Measurements from ENCODE around the gene PLEKHA7.
"Not testable (repeated sequence)": the region's sequence is repeated elsewhere in the genome, so short reads cannot be mapped to it uniquely, and the experiment has no call there.

Gene PLEKHA7

GRCh38 chr11:16925561-16926065 lies 88.6 kb downstream of the PLEKHA7 start:
- no peaks in the 10 kb centered on the region for H3K27me3 ChIP-seq (ENCODE audit: control insufficient read depth, insufficient read depth, low read length)
- no peaks in the 10 kb centered on the region for H3K36me3 ChIP-seq (ENCODE audit: control insufficient read depth, insufficient read depth, low read length)
- H3K4me3 ChIP-seq (ENCODE audit: low read length) = peak overlapping the region; percentile 44
- peaks cover 51% of the 10 kb centered on the region for H3K4me1 ChIP-seq (ENCODE audit: control insufficient read depth, insufficient read depth, low read length)
- peak overlapping the region; percentile 24 for H3K9ac ChIP-seq (ENCODE audit: low read length)
- no peaks in the 10 kb centered on the region for H3K9me3 ChIP-seq (ENCODE audit: control insufficient read depth, low read length)

- peaks cover 55% of the 10 kb centered on the region for H3K4me1 ChIP-seq (ENCODE audit: control insufficient read depth, insufficient read depth, low read length)
- peak overlapping the region; percentile 44 for H3K4me3 ChIP-seq (ENCODE audit: low read length)
- no peaks in the 10 kb centered on the region for H3K36me3 ChIP-seq (ENCODE audit: control insufficient read depth, insufficient read depth, low read length)
- H3K27me3 ChIP-seq (ENCODE audit: control insufficient read depth, insufficient read depth, low read length) = no peaks in the 10 kb centered on the region
- H3K9ac ChIP-seq (ENCODE audit: low read length) = peak overlapping the region; percentile 56
- H3K9me3 ChIP-seq (ENCODE audit: control insufficient read depth, low read length) = no peaks in the 10 kb centered on the region
These were observed 89.2 kb downstream of the PLEKHA7 start for GRCh38 chr11:16924826-16925560.

- H3K27me3 ChIP-seq (ENCODE audit: control insufficient read depth, insufficient read depth, low read length) = no peaks in the 10 kb centered on the region
- peak overlapping the region; percentile 16 for H3K9ac ChIP-seq (ENCODE audit: low read length)
- peak overlapping the region; percentile 44 for H3K4me3 ChIP-seq (ENCODE audit: low read length)
These were observed 89.8 kb downstream of the PLEKHA7 start for GRCh38 chr11:16924462-16924825.

GRCh38 chr11:16923987-16924386 lies 90.2 kb downstream of the PLEKHA7 start:
- Histone ChIP-seq H3K9me3 (ENCODE audit: control insufficient read depth, low read length) (no peaks in the 10 kb centered on the region), H3K4me1 (ENCODE audit: control insufficient read depth, insufficient read depth, low read length) (peaks cover 65% of the 10 kb centered on the region), H3K27me3 (ENCODE audit: control insufficient read depth, insufficient read depth, low read length) (no peaks in the 10 kb centered on the region), H3K9ac (ENCODE audit: low read length) (peak overlapping the region; percentile 16), H3K36me3 (ENCODE audit: control insufficient read depth, insufficient read depth, low read length) (no peaks in the 10 kb centered on the region), H3K4me3 (ENCODE audit: low read length) (peak overlapping the region; percentile 44)

More at GRCh38 chr11:16924462-16924825, 89.8 kb downstream of the PLEKHA7 start:
- Histone ChIP-seq H3K9me3 (ENCODE audit: control insufficient read depth, low read length) (no peaks in the 10 kb centered on the region), H3K4me1 (ENCODE audit: control insufficient read depth, insufficient read depth, low read length) (peaks cover 60% of the 10 kb centered on the region), H3K36me3 (ENCODE audit: control insufficient read depth, insufficient read depth, low read length) (no peaks in the 10 kb centered on the region)

- no peak overlapping the region for H3K4me3 ChIP-seq (ENCODE audit: low read length)
- H3K27me3 ChIP-seq (ENCODE audit: control insufficient read depth, insufficient read depth, low read length) = no peaks in the 10 kb centered on the region
- no peak overlapping the region for H3K9ac ChIP-seq (ENCODE audit: low read length)
- no peaks in the 10 kb centered on the region for H3K9me3 ChIP-seq (ENCODE audit: control insufficient read depth, low read length)
- H3K4me1 ChIP-seq (ENCODE audit: control insufficient read depth, insufficient read depth, low read length) = peaks cover 79% of the 10 kb centered on the region
- H3K36me3 ChIP-seq (ENCODE audit: control insufficient read depth, insufficient read depth, low read length) = no peaks in the 10 kb centered on the region
These were observed 92.5 kb downstream of the PLEKHA7 start for GRCh38 chr11:16921668-16922067.

- H3K4me3 ChIP-seq (ENCODE audit: low read length) = no peak overlapping the region
- H3K4me1 ChIP-seq (ENCODE audit: control insufficient read depth, insufficient read depth, low read length) = peaks cover 73% of the 10 kb centered on the region
- H3K9ac ChIP-seq (ENCODE audit: low read length) = no peak overlapping the region
- no peaks in the 10 kb centered on the region for H3K9me3 ChIP-seq (ENCODE audit: control insufficient read depth, low read length)
- no peaks in the 10 kb centered on the region for H3K27me3 ChIP-seq (ENCODE audit: control insufficient read depth, insufficient read depth, low read length)
- no peaks in the 10 kb centered on the region for H3K36me3 ChIP-seq (ENCODE audit: control insufficient read depth, insufficient read depth, low read length)
These were observed 93.2 kb downstream of the PLEKHA7 start for GRCh38 chr11:16921019-16921418.

GRCh38 chr11:16920559-16920958 lies 93.7 kb downstream of the PLEKHA7 start:
- no peaks in the 10 kb centered on the region for H3K36me3 ChIP-seq (ENCODE audit: control insufficient read depth, insufficient read depth, low read length)
- H3K4me3 ChIP-seq (ENCODE audit: low read length) = no peak overlapping the region
- peaks cover 69% of the 10 kb centered on the region for H3K4me1 ChIP-seq (ENCODE audit: control insufficient read depth, insufficient read depth, low read length)
- no peak overlapping the region for H3K9ac ChIP-seq (ENCODE audit: low read length)
- H3K9me3 ChIP-seq (ENCODE audit: control insufficient read depth, low read length) = no peaks in the 10 kb centered on the region
- no peaks in the 10 kb centered on the region for H3K27me3 ChIP-seq (ENCODE audit: control insufficient read depth, insufficient read depth, low read length)

- not testable (repeated sequence) for H3K9me3 ChIP-seq (ENCODE audit: control insufficient read depth, low read length); H3K9ac ChIP-seq (ENCODE audit: low read length)
These were observed 95.6 kb downstream of the PLEKHA7 start for GRCh38 chr11:16918543-16919182.

GRCh38 chr11:16917941-16918340 lies 96.3 kb downstream of the PLEKHA7 start:
- Histone ChIP-seq H3K4me3 (ENCODE audit: low read length) (no peak overlapping the region), H3K9me3 (ENCODE audit: control insufficient read depth, low read length) (no peaks in the 10 kb centered on the region), H3K36me3 (ENCODE audit: control insufficient read depth, insufficient read depth, low read length) (no peaks in the 10 kb centered on the region), H3K9ac (ENCODE audit: low read length) (no peak overlapping the region), H3K27me3 (ENCODE audit: control insufficient read depth, insufficient read depth, low read length) (no peaks in the 10 kb centered on the region), H3K4me1 (ENCODE audit: control insufficient read depth, insufficient read depth, low read length) (peaks cover 60% of the 10 kb centered on the region)

More at GRCh38 chr11:16918543-16919182, 95.6 kb downstream of the PLEKHA7 start:
- H3K4me1 ChIP-seq (ENCODE audit: control insufficient read depth, insufficient read depth, low read length) = peaks cover 61% of the 10 kb centered on the region
- not testable (repeated sequence) for H3K36me3 ChIP-seq (ENCODE audit: control insufficient read depth, insufficient read depth, low read length); H3K27me3 ChIP-seq (ENCODE audit: control insufficient read depth, insufficient read depth, low read length); H3K4me3 ChIP-seq (ENCODE audit: low read length)

GRCh38 chr11:16912692-16913111 lies 101.5 kb downstream of the PLEKHA7 start:
- Histone ChIP-seq H3K36me3 (ENCODE audit: control insufficient read depth, insufficient read depth, low read length) (no peaks in the 10 kb centered on the region), H3K4me3 (ENCODE audit: low read length) (no peak overlapping the region), H3K9me3 (ENCODE audit: control insufficient read depth, low read length) (no peaks in the 10 kb centered on the region), H3K4me1 (ENCODE audit: control insufficient read depth, insufficient read depth, low read length) (peaks cover 47% of the 10 kb centered on the region), H3K9ac (ENCODE audit: low read length) (no peak overlapping the region), H3K27me3 (ENCODE audit: control insufficient read depth, insufficient read depth, low read length) (no peaks in the 10 kb centered on the region)

GRCh38 chr11:16911658-16912057 lies 102.6 kb downstream of the PLEKHA7 start:
- H3K36me3 ChIP-seq (ENCODE audit: control insufficient read depth, insufficient read depth, low read length) = no peaks in the 10 kb centered on the region
- H3K27me3 ChIP-seq (ENCODE audit: control insufficient read depth, insufficient read depth, low read length) = no peaks in the 10 kb centered on the region
- H3K4me1 ChIP-seq (ENCODE audit: control insufficient read depth, insufficient read depth, low read length) = peaks cover 43% of the 10 kb centered on the region
- H3K4me3 ChIP-seq (ENCODE audit: low read length) = no peak overlapping the region
- H3K9ac ChIP-seq (ENCODE audit: low read length) = no peak overlapping the region
- H3K9me3 ChIP-seq (ENCODE audit: control insufficient read depth, low read length) = no peaks in the 10 kb centered on the region

- H3K36me3 ChIP-seq (ENCODE audit: control insufficient read depth, insufficient read depth, low read length) = no peaks in the 10 kb centered on the region
- H3K27me3 ChIP-seq (ENCODE audit: control insufficient read depth, insufficient read depth, low read length) = no peaks in the 10 kb centered on the region
- peaks cover 43% of the 10 kb centered on the region for H3K4me1 ChIP-seq (ENCODE audit: control insufficient read depth, insufficient read depth, low read length)
These were observed 103.0 kb downstream of the PLEKHA7 start for GRCh38 chr11:16911186-16911585.

More at GRCh38 chr11:16911186-16911585, 103.0 kb downstream of the PLEKHA7 start:
- Histone ChIP-seq H3K9ac (ENCODE audit: low read length) (no peak overlapping the region), H3K4me3 (ENCODE audit: low read length) (no peak overlapping the region), H3K9me3 (ENCODE audit: control insufficient read depth, low read length) (no peaks in the 10 kb centered on the region)
